GM19467 (cell line): ENCODE measurements around the gene ALLC.
"Not testable (repeated sequence)": the region's sequence is repeated elsewhere in the genome, so short reads cannot be mapped to it uniquely, and the experiment has no call there.

Source experiments
- ATAC-seq: cut with Tn5 transposase; IDR thresholded peaks from one replicate; pipeline ENCODE4 v1.9.1; 2021; ENCODE audit warnings: mild to moderate bottlenecking, moderate library complexity; ENCODE audit not compliant: unreplicated experiment

ALLC gene

DNA sequence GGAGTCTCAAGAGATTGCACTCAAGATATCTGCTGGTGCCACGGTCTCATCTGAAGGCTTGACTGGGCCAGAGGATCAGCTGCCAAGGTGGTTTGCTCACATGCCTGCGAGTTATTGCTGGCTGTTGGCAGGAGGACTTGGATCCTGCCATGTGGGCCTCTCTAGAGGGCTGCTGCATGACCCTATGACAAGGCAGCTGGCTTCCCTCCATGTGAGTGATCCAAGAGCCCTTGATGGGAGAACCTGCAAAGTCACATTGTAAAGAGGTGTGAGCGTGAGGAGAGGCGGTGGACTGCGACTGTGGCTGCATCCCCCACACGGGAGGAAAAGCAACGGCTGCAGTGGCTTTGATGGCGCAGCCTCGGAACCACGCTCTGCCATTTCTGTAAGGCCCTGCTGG, 4.0 kb upstream of the ALLC start:
- no peak for ATAC-seq

DNA sequence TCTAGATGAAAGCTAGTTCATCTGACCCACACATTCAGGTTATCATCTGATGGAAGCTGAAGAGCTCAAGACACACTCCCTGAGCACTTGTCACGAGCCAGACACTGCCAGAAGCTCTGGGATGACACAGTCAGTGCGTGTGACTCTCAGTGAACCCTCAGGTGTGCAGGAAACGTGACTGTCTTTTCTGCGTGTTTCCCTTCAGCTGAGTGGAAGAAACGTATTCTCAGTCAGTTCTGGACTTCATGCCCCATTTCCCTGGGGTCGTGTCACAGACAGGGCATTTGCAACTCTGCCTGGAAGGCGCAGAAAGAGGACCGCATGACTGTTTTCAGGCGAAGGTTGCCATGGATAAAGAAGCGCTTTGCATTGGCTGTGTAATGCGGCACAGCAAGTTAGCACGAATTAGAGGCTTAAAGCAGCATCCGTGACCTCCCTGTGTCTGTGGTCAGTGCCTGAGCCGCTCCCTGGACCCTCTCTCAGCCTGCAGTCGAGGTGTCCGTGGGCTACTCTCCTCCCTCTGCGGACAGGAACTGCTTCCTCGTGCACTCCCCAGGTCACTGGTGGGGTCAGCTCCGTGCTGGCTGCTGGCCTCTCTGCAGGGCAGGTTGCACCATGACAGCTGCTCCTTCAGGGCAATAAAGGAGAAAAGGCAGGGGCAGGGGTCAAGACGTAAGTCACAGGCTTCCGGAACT, 3.3 kb upstream of the ALLC start:
- ATAC-seq = no peak

DNA sequence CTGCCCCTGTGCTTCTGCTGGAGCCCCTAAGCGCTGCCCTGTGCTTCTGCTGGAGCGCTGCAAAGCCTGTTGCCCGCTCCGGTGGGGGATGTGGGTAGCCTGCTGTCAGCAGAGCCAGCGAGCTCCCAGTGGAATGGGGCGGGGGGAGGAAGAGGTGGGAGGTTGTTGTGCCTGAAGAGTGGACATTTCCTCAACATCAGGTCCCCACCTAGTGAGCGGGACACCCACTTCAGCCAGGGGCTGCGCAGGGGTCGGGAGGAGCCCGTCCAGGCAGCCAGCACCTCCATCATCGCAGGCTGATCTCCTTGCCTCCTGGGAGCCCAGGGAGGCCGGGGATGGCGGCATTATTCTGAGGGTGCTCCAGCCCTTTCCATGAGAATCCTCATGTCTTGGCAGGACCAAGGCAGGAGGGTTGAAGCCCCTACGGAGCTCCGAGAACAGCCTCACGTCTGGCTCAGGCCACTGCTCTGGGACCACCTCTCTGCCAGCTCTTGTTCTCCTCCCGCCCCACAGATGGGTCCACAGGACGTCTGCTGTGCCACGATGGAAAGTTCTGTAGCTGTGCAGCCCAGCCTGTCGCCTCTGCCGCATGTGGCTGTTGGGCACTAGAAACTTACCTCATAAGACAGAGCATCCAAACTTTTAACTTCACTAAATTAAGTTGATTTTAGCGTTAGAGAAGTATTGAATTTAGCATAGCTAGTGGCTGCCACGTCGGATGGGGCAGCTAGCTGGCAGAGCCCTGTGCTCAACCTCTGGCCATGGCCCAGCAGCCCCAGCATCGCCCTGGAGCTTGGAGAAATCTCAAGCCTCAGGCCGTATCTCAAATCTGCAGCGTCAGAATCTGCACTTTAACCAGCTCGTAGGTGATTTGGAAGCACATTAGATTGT, 1.9 kb upstream of the ALLC start:
- ATAC-seq = no peak

DNA sequence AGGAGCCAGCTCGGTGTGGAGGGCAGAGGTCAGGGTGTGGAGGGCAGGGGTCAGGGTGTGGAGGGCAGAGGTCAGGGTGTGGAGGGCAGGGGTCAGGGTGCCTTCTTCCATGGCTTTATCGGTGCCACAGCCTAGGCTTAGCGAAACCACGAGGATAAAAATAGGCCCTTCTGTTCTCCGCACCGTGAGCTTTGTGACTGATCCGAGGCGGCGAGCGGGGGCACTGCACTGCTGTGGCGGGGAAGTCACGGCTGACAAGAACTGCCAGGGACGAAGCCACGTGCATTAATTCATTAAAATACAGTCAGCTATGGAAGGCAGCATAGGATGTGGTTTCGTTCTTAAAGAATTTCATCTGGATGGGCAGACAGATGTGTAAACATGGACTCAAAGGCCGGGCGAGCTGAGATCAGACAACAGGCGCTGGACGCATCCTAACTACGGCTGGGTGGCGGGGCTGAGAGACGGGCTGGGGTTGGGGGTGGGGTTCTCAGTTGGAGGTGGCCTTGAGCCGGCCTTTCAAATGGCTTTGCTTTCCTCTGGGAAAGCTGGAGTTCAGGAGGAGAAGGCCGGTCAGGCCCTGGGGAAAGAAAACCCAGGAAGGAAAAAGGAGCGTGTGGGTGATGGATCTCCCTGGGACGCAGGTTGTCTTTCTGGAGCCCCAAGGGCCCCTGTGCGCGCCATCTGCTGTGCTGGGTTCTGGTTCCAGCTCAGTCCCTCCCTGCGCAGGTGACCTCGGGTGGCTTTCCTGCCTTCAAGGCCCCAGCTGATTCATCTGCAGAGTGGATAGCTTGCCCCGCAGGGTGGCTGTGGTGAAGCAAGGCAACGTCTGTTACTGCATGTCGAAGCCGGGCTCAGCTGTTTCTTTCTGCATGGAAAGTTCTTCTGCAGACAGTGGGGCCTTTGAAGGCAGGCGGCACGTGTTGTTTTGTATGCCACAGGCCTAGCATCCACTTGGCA, 958 bp upstream of the ALLC start:
- ATAC-seq = no peak

DNA sequence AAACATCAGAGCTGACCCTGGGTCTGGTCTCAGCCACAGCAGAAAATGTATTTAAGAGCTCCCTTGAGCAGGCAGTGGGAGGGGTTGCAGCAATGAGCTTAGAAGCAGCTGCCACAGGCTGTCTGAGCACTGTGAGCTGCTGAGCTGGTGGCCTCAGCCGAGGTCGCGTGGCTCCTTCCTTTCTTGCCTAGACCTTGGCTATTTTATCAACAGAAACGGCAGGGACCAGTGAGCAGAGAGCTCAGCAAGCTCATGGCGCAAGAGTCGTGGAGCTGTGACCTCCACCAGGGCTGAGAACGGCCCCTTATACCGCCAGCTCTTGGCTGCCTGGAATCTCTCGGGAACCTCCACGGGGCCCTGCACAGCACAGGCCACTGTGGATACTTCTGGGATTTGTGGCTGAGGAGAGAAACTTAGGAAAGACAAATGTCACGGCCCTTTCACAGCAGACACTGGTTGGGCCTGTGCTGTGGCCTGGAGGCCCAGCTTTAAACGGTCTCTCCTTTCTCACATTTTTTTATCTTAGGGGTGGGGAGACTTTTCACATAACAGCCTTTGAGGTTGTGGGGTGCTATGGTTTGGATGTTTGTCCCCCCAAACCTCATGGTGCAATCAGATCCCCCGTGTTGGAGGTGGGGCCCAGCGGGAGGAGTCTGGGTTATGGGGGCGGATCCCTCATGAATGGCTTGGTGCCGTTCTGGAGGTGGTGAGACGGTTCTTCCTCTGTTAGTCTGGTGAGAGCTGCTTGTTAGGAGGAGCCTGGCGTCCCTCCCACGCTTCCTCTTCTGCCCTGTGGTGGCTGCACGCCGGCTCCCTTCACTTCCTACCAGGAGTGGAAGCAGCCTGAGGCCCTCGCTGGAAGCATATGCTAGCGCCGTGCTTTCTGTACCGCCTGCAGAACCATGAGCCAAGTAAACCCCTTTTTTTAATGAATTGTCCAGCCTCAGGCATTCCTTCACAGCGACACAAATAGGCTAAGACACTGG, 1.7 kb downstream of the ALLC start:
- ATAC-seq = no peak

DNA sequence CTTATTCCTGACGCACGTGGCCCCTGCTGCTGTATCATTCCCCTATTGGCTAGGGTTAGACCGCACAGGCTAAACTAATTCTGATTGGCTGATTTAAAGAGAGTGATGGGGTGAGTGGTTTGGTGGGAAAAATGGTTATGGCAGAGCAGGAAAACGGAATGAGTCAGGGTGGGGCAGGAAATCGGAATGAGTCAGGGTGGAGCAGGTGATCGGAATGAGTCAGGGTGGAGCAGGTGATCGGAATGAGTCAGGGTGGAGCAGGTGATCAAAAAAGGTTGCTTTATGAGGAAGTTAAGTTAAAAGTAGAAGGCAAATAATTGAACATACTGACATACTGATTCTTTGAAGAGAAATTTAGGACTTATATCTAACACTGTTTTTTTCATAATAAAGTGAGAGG, 2.6 kb downstream of the ALLC start:
- ATAC-seq = not testable (repeated sequence)

DNA sequence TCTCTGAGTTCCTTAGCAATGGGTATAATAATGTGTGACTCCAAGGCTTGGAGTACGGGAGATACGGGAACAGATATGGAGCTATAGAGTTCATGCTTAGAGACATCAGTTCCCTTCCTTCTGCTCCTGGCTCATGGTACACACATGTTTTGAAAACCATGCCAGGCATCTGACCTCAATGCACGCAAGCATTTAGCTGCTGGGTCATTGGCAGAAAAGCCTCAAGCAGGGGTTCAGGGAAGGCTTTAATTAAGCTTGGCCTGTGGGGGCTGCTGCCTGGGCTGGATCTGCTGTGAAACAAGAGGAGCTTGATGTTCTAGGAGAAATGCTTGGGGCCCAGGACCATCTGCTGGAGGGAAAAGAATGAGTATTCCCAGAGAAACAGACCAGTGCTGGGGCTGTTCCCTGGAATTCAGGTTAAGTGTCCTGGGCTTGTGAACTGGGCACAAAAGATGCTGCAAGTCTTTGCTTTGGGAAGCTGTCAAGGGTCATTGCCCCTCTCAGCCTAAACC, 3.2 kb downstream of the ALLC start:
- no peak for ATAC-seq

DNA sequence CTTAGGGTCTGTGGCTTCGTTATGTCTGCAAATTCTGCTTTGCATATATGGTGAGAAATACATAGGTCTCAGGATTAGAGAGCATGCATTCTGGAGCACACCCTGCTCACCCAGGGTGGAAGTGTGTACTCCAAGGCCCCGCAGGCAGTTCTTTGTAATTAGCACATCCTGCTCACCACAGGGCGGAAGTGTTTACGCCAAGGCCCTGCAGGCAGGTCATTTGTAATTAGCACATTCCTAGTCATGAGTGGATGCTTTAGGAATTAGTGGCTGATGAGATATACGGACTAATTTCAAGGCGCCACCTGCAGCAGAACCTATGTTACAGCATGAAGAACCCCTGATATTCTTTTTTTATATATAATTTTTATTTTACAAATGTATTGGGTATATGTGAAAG, 4.2 kb downstream of the ALLC start:
- ATAC-seq = no peak

DNA sequence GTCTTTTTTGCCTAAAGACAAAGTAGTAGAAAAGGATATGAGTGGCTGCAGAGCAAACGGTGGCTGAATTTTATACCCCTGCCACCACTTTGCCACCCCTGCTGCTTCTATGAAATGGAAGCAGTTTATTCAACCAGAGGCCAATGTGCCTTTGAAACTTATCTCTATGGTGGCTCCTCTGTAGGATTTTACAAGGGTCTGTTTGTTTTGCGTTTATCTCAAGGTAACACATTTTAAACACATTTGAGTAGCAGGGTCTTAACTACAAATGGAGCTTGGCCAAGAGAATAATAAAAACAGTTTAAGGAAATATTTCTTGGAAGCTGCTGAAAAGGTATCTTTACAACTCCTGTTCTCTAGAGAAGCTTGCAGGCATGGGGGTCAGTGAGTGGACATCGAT, 6.1 kb downstream of the ALLC start:
- no peak for ATAC-seq

DNA sequence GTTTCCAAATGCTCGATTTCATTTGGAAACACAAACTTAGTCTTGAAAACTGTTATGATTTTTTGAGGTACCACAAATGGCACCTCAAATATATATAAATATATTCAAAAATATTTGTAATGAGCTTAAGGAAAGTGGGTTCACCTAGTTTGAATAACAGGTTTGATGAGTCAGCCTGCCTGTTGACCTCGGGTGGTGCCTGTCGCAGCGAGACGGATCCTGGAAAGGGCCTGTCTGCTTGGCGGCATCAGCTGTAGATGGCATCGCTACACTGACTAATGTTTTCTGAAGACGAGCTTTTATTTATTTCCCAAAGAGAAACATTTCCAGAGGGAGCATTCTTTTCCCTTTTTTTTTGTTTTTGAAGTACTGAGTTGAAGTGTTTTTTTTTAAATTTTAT, 6.9 kb downstream of the ALLC start:
- ATAC-seq = no peak

DNA sequence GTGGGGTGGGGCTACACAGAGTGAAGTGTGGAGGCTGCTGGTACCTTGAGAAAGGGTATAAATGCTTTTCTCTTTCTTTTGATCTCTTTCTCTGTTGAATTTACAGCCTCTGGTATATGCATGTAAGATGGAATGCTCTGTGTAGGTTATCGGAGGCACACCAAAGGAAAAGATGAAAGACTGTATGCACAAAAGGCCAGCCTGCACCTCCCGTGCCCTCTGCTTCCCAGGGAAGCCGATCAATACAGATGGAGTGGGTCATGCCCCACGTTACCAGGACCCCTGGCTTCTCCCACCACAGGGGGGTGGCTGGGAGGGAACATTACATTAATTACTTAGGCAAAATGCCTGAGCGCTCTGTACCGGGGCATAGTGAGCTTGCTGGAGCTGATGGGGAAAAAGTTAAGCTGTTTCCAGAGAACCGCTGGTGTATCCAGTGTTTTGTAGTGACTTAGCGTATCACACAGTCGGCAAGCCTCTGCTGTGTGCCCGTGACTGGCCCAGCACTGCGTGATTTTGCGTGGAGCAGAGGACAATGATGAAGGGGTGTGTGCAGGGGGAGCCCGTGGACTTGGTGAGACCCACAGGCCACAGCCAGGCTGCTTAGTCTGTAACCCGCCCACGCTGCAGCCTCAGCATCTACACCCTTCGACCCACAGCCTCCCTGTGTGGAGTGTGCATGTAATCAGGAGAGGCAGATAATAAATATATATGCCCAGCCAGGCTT, 8.0 kb downstream of the ALLC start:
- ATAC-seq = no peak

DNA sequence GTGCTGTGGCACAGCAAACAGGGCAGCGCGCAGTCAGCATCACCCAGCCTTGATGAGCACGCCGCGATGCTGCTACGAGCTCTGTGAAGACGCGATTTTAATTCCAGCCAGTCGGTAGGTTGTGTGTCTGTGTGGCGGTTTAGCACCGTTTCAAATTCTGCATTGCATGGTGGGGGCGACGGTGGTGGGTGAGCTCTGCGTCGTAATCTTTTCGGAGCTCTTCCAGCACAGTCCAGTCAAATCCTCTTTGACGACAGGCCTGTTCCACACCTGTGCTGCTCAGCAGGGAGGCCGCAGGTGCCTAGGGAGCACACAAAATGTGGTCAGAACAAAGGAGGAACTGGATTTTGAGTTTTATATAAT, 8.6 kb downstream of the ALLC start:
- no peak for ATAC-seq

DNA sequence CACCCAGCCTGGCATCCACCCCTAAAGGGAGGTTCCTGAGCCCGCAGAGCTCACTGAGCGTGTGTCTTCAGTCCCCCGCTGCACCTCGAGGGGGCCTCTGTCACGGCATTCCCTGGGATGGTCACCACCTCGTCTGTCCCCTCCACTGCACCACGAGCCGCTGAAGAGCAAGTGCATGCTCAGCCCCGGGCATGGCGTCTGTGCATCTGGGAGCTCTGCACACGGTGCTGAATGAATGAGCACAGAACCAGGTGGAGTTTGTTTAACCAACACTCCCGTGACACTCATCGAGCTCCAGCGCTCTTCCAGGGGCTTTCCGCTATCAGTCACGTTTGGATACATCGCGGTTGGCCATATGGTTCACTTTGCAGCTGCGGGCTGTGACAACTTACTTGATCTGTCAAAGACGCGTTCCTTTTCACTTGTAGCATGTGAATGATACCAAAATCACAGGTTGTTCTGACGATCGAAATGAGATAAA, 9.2 kb downstream of the ALLC start:
- ATAC-seq = no peak

DNA sequence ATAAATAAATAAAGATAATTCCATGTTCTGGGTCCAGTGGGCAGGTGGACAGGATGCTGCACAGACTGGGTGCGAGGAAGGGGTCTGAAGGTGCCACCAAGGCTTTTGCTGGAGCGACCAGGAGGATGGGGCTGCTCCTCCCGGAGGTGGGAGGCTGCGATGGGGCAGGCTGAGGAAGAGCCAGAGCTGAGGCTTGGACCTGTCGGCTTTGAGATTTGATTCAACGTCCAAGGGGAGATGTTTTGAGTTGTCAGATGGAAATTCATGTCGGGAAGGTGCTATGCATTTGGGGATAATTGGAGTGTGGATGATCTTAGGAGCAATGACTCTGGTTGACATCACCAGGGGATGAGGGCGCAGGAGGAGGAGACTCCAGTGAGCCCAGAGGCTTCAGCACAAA, 11.7 kb downstream of the ALLC start:
- no peak for ATAC-seq

DNA sequence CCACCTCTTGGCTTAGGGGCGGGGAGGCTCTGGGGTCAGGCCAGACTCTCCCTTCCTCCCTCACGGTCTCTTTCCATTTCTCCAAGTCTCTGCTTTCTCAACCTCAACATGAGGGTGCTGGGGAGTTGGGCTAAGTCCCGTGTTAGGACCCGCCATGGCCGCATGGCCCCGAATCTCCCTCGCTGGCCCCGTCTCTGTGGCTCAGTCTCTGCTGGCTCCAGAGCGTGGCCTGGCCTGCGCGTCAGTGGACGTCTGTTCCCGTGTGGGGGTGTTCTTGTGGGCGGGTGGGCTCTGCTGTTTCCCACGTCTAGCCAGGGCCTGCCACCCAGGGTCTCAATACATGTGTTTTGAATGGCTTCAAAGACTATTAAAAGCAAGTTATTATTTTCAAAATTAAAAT, 12.4 kb downstream of the ALLC start:
- no peak for ATAC-seq

DNA sequence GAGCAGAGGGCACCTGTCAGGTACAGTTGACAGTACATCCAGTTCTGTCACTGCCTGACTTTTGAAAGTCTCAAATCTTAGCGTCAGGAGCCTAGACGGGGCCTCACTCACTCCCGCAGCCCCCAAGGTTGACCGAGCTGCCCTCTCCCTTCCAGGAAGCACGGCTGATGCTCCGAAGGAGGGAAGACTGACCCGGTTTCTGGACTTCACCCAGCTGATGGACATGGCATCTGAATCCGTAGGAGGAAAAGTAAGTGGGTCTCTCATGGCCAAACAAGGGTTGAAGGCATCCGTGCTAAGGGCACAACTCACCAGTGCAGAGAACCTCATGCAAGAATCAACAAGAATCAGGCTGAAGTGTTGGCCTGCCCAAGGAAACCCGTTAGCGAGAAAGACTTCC, 12.9 kb downstream of the ALLC start:
- ATAC-seq = no peak

DNA sequence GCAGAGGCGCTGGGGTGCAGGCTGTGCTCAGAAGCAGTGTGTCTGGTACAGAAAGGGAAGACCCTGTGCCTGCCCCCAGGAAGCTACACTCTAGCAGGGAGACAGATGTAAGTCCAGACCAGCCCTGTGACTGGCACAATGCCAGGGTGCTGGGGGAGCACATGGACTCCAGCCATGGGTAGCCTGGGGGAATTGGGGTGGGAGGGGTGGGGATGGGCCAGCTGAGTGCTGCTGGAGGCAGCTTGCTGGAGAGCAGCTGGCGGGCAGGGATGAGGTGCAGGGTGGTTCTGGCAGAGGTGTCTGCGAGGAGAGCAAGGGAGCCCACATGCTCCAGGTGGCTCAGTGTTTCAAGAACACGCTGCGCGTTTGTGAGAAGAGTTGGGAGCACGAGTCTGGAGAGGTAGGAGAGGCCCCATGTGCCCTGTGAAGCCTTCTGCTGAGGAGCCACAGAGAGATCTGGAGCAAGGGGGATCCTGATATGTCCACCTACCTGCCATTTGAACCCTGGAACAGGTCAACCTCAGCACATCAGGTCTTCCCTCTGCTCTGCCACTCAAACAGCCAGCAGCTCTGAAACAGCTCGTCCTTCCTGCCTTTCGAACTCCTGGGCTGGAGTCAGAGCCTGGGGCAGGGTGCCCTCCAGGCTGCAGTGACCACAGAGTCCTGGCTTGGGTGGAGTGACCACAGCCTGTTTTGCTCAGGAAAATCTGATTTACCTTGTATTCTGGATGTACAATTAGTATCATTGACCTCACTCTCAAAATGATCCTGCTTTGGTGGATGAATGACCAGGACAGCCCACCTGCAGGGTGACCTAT, 15.1 kb downstream of the ALLC start:
- no peak for ATAC-seq
